Hepatocyte (in vitro differentiated cells): ENCODE measurements around the gene CLINT1. TPM values are rescaled to one million over a fixed set of nuclear protein-coding genes. Genes with fewer than 3 reads are reported as not detected.
"Not testable (repeated sequence)": the region's sequence is repeated elsewhere in the genome, so short reads cannot be mapped to it uniquely, and the experiment has no call there.

Source experiments
- DNase-seq: peaks from one replicate; pipeline ENCODE4 v3.0.0-alpha.2; 2016; ENCODE audit warnings: low spot score
- H2AFZ ChIP-seq: fragments of 200-600 bp; sonication (generic); 2 replicates; pipeline ENCODE4 v1.6.0; 2016; ENCODE audit warnings: antibody characterized with exemption, mild to moderate bottlenecking
- H3K27ac ChIP-seq: fragments of 200-600 bp; sonication (generic); 2 replicates; pipeline ENCODE4 v1.5.1; 2016; ENCODE audit warnings: mild to moderate bottlenecking
- H3K27me3 ChIP-seq: fragments of 200-600 bp; sonication (generic); 2 replicates; pipeline ENCODE4 v1.6.1; 2016
- H3K36me3 ChIP-seq: fragments of 200-600 bp; sonication (generic); replicated peaks from 2 replicates; pipeline ENCODE4 v1.5.1; 2016; ENCODE audit warnings: low read depth; ENCODE audit not compliant: insufficient read depth
- H3K4me1 ChIP-seq: fragments of 200-600 bp; sonication (generic); 2 replicates; pipeline ENCODE4 v1.5.1; 2016; ENCODE audit warnings: mild to moderate bottlenecking, moderate library complexity; ENCODE audit not compliant: insufficient read depth
- H3K4me2 ChIP-seq: fragments of 200-600 bp; sonication (generic); 2 replicates; pipeline ENCODE4 v1.6.0; 2016
- H3K4me3 ChIP-seq: fragments of 200-600 bp; sonication (generic); 2 replicates; pipeline ENCODE4 v1.5.1; 2016; ENCODE audit warnings: mild to moderate bottlenecking
- H3K79me2 ChIP-seq: fragments of 200-600 bp; sonication (generic); 2 replicates; pipeline ENCODE4 v1.6.0; 2017; ENCODE audit warnings: mild to moderate bottlenecking
- H3K9me2 ChIP-seq: fragments of 200-600 bp; sonication (generic); replicated peaks from 2 replicates; pipeline ENCODE4 v1.6.0; 2017; ENCODE audit warnings: mild to moderate bottlenecking; ENCODE audit not compliant: insufficient read depth
- H3K9me3 ChIP-seq: fragments of 200-600 bp; sonication (generic); 2 replicates; pipeline ENCODE4 v1.5.1; 2016; ENCODE audit warnings: low read depth, mild to moderate bottlenecking
- H4K20me1 ChIP-seq: fragments of 200-600 bp; sonication (generic); 2 replicates; pipeline ENCODE4 v1.6.0; 2016; ENCODE audit warnings: mild to moderate bottlenecking; ENCODE audit not compliant: insufficient read depth, poor library complexity, severe bottlenecking
- CTCF ChIP-seq: fragments of 200-600 bp; sonication (generic); IDR thresholded peaks from 2 replicates; pipeline ENCODE4 v1.5.1; 2016; ENCODE audit warnings: antibody characterized with exemption, mild to moderate bottlenecking; ENCODE audit not compliant: poor library complexity
- EZH2 ChIP-seq: fragments of 200-600 bp; sonication (generic); IDR thresholded peaks from 2 replicates; pipeline ENCODE4 v1.6.1; 2016; ENCODE audit warnings: antibody characterized with exemption, mild to moderate bottlenecking, borderline replicate concordance
- EZH2phosphoT487 ChIP-seq: fragments of 200-600 bp; sonication (generic); IDR thresholded peaks from one replicate; pipeline ENCODE4 v1.6.1; 2018; ENCODE audit warnings: antibody characterized with exemption, mild to moderate bottlenecking, low read depth, moderate library complexity; ENCODE audit not compliant: unreplicated experiment, severe bottlenecking
- WGBS: methylation state at CpG from one replicate; pipeline ENCODE4 v1.1.6; 2016; ENCODE audit warnings: low lambda C conversion rate; ENCODE audit errors: missing lambda C conversion rate; 5-methylcytosine and 5-hydroxymethylcytosine counted together
- polyA plus RNA-seq: library from polyadenylated mRNA; unstranded; fragments of >200 nt; fragmentation: Nextera tagmentation; extraction: Ambion mirVana; gene quantifications from 2 replicates; pipeline ENCODE4 v1.2.1, GENCODE V29; 2016
- total RNA-seq: library from RNA; depleted of rRNA; stranded (reverse); fragments of >200 nt; gene quantifications from 2 replicates; pipeline ENCODE4 v1.2.3, GENCODE V29; 2014

The CLINT1 gene
- total and polyA plus RNA-seq, 2 experiments from 2014 or later, result 78.0 to 129 TPM

- peak overlapping the region; percentile 79 for H3K4me2 ChIP-seq
- 38% methylated on average over 10 of the region's 10 CpGs for WGBS
- H3K27ac ChIP-seq, result no peak overlapping the region
- no peak overlapping the region for H3K4me3 ChIP-seq
- no peaks in the 10 kb centered on the region for H3K36me3 ChIP-seq
- peaks cover 36% of the 10 kb centered on the region for H4K20me1 ChIP-seq
- H3K4me1 ChIP-seq, result peaks cover 23% of the 10 kb centered on the region
- H3K27me3 ChIP-seq, result no peaks in the 10 kb centered on the region
- H2AFZ ChIP-seq, result peak overlapping the region; percentile 59
- no peaks in the 10 kb centered on the region for H3K9me3 ChIP-seq
- H3K79me2 ChIP-seq, result peaks cover 47% of the 10 kb centered on the region
- no peaks in the 10 kb centered on the region for H3K9me2 ChIP-seq
- no peak for DNase-seq
- TF ChIP-seq CTCF, result no peak
Measured at GRCh38 chr5:157859227-157859575, 256 bp upstream of the CLINT1 start.

DNA sequence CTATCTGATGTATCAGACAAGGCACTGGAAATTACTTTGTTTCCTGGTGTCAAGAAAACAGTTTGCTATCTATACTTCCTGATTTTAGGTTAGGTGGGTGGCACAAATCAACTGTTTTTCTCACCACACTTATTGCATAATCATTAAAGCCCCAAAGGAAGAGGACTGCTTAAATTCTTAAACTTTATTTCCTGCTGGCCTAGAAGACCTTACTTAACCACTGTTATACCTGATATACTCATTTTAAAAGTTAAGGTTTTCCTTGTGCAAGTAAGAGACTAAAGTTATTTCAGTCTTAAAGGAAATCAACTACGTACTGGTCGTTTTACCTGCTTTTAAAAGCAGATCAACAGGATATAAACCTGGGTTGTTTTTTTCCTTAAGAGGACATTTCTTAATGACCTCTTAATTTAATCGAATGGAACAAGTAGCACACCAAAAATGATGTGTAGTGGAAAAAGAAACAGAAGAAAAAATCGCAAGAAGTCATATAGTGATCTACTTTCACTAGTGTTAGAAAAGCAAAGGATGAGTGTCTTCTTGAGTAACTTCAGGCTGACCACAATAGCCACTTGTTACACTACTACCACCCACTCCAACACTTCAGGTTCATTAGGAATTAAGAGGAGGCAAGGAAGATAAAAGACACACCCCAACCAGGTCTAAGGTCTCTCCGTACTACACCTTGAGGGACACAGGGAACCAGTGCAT is 974 bp downstream of the CLINT1 start:
- Histone ChIP-seq H3K9me3 (no peaks in the 10 kb centered on the region), H2AFZ (peak overlapping the region; percentile 64), H3K79me2 (peaks cover 59% of the 10 kb centered on the region), H3K4me1 (peaks cover 23% of the 10 kb centered on the region), H3K27me3 (no peaks in the 10 kb centered on the region), H3K9me2 (no peaks in the 10 kb centered on the region), H3K4me3 (peak overlapping the region; percentile 89), H3K4me2 (peak overlapping the region; percentile 79), H3K36me3 (no peaks in the 10 kb centered on the region), H3K27ac (peak overlapping the region; percentile 92), H4K20me1 (peaks cover 46% of the 10 kb centered on the region)
- WGBS, result 16% methylated on average over 5 of the region's 5 CpGs
- no peak for DNase-seq
- TF ChIP-seq EZH2phosphoT487, result no peak
- no peak for TF ChIP-seq CTCF
- no peak for TF ChIP-seq EZH2

DNA sequence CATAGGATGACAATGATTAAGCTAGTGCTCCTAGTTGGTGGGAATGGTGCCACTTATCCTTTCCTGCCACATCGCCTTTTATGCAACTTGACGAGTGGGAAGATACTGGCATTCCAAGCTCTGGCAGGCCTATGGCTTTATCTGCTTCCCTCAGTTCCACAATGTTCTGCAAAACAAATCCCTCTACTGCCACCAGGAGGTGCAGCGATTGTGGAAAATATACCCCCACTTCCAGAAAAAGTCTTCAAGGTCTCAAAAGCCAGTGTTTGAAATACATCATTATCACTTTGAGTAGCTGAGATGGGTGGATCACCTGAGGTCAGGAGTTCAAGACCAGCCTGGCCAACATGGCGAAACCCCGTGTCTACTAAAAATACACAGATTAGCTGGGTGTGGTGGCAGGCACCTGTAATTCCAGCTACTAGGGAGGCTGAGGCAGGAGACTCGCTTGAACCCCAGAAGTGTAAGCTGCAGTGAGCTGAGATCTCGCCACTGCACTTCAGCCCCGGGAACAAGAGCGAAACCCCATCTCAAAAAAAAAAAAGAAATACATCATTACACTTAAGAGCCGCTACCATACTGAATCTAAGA is 3.4 kb downstream of the CLINT1 start:
- TF ChIP-seq EZH2 (no peak), EZH2phosphoT487 (no peak), CTCF (peak; percentile 65)
- Histone ChIP-seq H3K36me3 (no peaks in the 10 kb centered on the region), H3K79me2 (peaks cover 84% of the 10 kb centered on the region), H3K9me2 (no peaks in the 10 kb centered on the region), H3K9me3 (no peaks in the 10 kb centered on the region), H3K27me3 (no peaks in the 10 kb centered on the region), H3K4me2 (peak overlapping the region; percentile 79), H4K20me1 (peaks cover 70% of the 10 kb centered on the region), H3K4me3 (no peak overlapping the region), H3K27ac (no peak overlapping the region), H3K4me1 (peaks cover 17% of the 10 kb centered on the region), H2AFZ (no peak overlapping the region)
- peak; percentile 65 for DNase-seq
- 72% methylated on average over 10 of the region's 10 CpGs for WGBS

- H3K9me3 ChIP-seq, H3K4me2 ChIP-seq, H3K36me3 ChIP-seq, H2AFZ ChIP-seq, H3K9me2 ChIP-seq, H3K27ac ChIP-seq, DNase-seq, H3K4me3 ChIP-seq, H3K27me3 ChIP-seq: not testable (repeated sequence)
- H3K4me1 ChIP-seq, result peaks cover 10% of the 10 kb centered on the region
- H3K79me2 ChIP-seq, result peaks cover 100% of the 10 kb centered on the region
- 97% methylated on average over 8 of the region's 9 CpGs for WGBS
- H4K20me1 ChIP-seq, result peaks cover 78% of the 10 kb centered on the region
Measured at GRCh38 chr5:157853365-157853764, 5.6 kb downstream of the CLINT1 start.
